ENCODE data around the gene SCG2.

- TF ChIP-seq CTCF (conservative IDR thresholded peaks at IDR 0.05; ENCODE audit: low read depth, low read length) (no peak), RCOR1 (IDR thresholded peaks at IDR 0.05; ENCODE audit: insufficient replicate concordance, low read length) (no peak), POLR2A (IDR thresholded peaks at IDR 0.05; ENCODE audit: low read depth, low read length) (no peak), FOS (IDR thresholded peaks at IDR 0.05; ENCODE audit: low read depth, low read length) (no peak), RAD21 (IDR thresholded peaks at IDR 0.05; ENCODE audit: low read length) (no peak)
These were observed 35.8 kb downstream of the SCG2 start for GRCh38 chr2:223566396-223566795.

Data from IMR-90 (cell line).